ENCODE measurements around the gene MRFAP1. TPM values are rescaled to one million over a fixed set of nuclear protein-coding genes. Genes with fewer than 3 reads are reported as not detected.

The MRFAP1 gene
- 90.0 TPM for total RNA-seq

GRCh38 chr4:6640292-6641163, at the start of gene MRFAP1:
Gene MRFAP1, plus strand, starts transcription at chr4:6640685. Its CDS starts 178 bp downstream, at chr4:6640863.
- DNase-seq = peak; percentile 86

GRCh38 chr4:6591313-6591712, 49.2 kb upstream of the MRFAP1 start:
- no peak for DNase-seq

GRCh38 chr4:6591781-6592180, 48.7 kb upstream of the MRFAP1 start:
- DNase-seq = no peak

GRCh38 chr4:6592804-6593563, 47.5 kb upstream of the MRFAP1 start:
- DNase-seq = no peak

DNA sequence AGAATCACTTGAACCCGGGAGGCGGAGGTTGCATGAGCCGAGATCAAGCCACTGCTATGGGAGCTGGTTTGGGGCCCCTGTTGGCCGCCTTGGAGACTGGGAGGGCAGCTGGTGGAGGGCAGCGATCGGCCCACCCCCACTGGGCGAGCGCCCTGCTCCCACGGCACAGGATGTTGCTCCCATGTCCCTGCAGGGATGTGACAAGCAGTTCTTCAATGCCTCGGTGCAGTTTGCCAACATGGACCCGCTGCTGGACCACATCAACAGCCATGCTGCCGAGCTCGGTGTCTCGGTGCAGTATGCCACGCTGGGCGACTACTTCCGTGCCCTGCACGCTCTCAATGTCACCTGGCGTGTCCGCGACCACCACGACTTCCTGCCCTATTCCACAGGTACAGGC, 46.1 kb upstream of the MRFAP1 start:
- DNase-seq = no peak

DNA sequence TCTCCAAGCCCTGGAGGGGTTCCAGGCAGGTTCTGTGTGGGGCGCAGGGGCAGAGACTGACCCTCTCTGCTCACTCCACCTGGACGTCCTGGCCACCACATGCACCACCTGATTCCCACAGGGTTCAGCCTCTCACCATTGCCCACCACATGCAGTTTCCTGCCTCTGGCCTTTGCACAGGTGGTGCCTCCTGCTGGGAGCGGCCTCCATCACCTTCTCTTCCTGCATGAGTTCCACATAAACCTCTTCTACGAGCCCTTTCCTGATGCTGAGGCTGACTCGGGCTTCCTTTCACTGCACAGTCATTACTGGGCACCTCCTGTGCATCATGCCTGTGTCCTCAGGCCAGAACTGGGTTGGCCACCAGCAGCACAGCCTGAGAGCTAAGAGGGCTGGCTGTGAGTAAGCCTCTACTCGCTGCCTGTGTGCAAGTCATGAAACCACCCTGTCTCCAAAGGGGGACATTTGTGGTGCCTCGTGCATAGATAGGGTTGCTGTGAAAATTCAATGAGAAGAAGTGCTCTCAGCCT, 45.6 kb upstream of the MRFAP1 start:
- no peak for DNase-seq

DNA sequence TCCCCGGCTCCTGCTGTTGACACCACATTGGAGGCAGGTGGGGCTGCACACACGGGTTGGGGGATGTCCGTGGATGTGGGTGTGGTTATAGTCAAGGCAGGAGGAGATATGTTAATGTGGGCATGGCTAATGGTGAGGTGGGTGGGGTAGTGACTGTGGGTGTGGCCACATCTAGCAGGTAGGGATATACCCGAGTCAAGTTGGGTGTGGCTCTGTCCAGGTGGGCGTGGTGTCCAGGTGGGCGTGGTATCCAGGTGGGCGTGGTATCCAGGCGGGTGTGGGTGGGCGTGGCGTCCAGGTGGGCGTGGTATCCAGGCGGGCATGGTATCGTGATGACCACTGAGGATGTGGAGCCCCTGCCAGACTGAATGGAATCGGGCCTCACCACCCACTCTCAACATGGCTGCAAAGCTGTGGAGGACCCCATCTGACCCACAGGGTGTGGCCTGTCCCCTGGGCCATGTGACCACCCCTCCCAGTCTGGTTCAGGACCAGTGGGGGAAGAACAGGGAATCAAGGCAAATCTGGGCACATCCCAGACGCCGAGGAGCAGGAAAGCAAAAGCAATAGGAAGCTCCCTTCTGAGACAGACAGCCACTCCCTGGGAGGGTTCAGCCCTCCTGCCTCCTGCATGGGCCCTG, 44.5 kb upstream of the MRFAP1 start:
- DNase-seq = no peak

DNA sequence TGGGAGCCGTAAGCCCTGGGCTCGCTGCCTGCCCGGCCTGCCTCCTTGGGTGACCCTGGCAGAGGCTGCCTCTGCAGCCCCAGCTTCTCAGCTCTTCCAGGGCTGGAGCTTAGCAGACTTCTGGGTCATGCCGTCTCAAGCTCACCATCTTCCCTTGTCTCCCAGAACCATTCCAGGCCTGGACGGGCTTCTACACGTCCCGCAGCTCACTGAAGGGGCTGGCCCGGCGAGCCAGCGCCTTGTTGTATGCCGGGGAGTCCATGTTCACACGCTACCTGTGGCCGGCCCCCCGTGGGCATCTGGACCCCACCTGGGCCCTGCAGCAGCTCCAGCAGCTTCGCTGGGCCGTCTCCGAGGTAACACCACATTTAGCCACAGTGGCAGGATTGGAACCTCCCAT, 43.5 kb upstream of the MRFAP1 start:
- no peak for DNase-seq

DNA sequence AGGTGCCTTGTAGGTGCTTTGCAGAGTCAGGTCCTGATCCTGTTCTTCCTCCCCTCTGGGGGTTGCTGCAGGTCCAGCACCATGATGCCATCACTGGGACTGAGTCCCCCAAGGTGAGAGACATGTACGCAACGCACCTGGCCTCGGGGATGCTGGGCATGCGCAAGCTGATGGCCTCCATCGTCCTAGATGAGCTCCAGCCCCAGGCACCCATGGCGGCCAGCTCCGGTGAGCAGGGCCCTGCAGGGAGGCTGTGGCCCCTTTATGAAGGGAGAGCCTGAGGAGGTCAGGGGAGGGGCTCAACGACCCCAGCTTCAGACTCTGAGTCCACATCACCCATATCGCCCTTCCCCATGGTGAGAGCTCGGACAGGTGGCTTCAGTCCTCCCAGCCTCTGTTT, 42.4 kb upstream of the MRFAP1 start:
- no peak for DNase-seq

DNA sequence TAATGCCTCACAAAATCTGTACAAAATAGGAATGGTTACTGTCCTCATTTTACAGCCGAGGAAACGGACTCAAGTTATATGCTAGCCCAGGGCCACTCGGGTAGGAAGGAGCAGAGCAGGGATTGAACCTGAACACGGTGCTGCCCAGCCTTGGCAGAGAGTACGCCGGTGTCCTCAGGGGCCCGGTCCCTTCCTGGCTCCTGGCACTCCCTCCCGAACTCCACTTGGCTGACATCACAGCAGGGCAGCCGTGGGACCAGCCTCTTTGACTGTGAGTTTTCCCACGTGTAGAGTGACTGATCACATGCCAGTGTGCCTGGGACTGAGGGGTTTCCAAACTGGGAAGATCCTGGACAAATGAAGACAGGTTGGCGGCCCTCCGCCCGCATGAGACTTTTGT, 41.8 kb upstream of the MRFAP1 start:
- no peak for DNase-seq

GRCh38 chr4:6601661-6602250, 38.7 kb upstream of the MRFAP1 start:
- DNase-seq = no peak

DNA sequence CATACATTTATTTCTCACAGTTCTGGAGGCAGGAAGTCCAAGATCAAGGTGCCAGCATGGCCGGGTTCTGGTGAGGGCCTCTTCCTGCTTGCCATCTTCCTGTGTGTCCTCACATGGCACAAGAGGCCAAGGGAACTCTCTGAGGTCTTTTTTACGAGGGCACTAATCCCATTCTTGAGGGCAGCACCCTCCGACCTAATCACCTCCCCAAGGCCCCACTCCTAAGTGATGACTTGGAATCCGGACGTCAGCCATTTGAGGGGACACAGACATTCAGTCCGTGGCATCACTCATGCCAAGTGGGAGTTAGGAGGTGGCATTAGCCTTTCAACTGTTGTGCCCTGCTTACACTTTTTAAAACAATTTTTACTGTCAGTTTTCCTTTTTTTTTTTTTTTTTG, 38.2 kb upstream of the MRFAP1 start:
- DNase-seq = no peak

- no peak for DNase-seq
Measured at GRCh38 chr4:6603128-6603527, 37.4 kb upstream of the MRFAP1 start.

DNA sequence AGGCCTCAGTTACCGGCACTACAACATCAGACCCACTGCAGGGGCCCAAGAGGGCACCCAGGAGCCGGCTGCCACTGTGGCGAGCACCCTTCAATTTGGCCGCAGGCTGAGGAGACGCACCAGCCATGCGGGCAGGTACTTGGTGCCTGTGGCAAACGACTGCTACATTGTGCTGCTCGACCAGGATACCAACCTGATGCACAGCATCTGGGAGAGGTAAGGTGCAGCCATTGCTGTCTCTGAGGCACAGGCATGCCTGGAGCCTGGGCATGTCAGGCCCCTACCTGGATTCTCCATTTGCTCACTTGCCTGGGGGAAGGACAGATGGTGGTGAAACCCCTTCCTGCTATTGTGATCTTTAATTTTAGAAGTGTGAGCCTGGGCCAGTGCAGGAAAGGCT, 35.4 kb upstream of the MRFAP1 start:
- no peak for DNase-seq

DNA sequence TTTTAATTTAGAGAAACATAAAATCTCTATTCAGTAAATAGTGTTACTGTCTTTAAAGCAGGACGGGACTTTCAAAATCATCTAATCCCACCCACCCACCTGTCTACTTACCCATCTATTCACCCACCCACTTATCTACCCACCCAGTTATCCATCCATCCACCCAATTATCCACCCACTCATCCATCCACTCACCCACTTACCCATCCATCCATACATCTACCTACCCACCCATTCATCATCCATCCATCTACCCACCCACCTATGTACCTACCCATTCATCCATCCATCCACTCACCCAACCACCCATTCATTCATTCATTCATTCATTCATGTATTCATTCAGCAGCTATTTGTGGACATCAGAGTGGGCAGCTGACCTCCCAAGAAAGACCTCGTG, 34.9 kb upstream of the MRFAP1 start:
- no peak for DNase-seq

DNA sequence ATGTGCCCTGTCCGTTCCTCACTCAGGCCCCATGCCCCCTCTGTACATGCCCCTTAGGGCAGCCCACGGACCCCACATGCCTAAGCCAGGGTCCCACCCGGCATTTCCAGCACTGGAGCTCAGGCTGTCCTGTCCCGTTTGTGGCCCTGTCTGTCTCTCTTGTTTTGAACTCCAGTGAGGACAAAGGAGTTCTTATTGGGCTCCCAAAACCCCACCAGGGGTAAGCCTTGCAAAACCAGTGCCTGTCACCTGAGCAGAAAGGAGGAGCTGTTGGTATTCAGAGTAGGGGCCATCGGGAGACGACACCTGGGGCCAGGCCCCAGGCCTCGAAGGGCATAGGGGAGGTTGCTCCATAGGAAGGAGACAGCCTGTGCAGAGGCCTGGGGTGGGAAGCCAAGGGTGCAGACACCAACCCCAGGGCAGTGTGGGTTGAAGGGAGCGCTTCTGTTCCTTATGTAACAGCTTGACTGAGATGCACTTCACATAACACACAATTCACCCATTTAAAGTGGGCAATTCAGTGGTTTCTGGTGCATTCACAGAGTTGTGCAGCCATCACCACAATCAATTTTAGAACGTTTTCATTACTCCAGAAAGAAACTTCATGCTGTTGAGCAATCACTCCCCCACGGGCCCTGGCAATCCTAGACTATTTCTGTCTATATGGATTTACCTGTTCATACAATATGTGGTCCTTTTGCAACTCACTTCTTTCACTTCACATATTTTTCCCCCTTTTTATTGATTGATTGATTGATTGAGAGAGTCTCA, 33.8 kb upstream of the MRFAP1 start:
- DNase-seq = no peak

DNA sequence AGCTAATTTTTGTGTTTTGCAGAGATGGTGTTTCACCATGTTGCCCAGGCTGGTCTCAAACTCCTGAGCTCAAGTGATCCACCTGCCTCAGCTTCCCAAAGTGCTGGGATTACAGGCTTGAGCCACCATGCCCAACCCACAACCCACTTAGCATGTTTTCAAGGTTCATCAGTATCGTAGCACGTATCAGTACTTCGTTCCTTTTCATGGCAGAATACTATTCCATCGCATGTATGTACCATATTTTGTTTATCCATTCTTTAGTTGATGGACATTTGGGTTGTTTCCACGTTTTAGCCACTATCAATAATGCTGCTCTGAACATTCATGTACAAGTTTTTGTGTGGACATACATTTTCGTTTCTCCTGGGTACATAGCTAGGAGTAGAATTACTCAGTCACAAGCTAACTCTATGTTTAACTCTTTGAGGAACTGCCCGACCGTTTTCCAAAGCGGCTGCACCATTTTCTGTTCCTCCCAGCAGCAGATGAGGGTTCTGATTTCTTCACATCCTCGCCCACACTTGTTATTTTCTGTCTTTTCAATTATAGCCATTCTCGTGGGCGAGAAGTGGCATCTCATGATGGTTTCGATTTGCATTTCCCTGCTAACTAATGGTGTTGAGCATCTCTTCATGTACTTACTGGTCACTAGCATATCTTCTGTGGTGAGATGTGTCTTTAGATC, 33.0 kb upstream of the MRFAP1 start:
- DNase-seq = peak; percentile 38

- peak; percentile 36 for DNase-seq
Measured at GRCh38 chr4:6608758-6609414, 31.6 kb upstream of the MRFAP1 start.

DNA sequence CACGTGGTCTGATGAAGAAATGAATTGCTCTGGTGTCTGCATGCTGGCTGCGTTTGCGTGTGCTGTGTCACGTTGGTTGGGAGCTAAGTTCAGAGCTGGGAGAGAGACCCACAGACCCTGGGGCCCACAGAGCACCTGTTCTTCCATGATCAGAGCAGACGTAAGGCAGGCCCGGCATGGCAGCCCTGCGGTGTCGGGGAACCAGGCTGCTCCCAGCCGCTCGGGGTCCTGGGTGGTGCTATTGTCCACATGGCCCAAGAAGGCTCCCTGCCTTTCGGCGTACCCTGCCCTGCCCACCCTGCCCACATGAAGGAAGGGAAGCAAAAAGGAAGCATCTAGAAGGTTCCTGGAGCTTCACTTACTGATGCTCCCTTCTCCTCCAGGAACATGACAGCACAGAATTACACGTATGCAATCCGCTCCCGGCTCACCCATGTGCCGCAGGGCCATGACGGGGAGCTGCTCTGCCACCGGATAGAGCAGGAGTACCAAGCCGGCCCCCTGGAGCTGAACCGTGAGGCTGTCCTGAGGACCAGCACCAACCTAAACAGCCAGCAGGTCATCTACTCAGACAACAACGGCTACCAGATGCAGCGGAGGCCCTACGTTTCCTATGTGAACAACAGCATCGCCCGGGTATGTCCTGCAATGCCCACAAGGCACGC, 30.9 kb upstream of the MRFAP1 start:
- no peak for DNase-seq

GRCh38 chr4:6610856-6611430, 29.5 kb upstream of the MRFAP1 start:
- no peak for DNase-seq

All from occipital lobe (tissue), 2 donors.